Prostate gland (tissue), 2 donors: ENCODE data around the gene ISY1.

Experiments
- CTCF ChIP-seq, 4 experiments: fragments of 200-600 bp in 2 of 4; fragments of 450-650 bp in 2 of 4; sonication (generic) in 2 of 4; IDR thresholded peaks; 1 replicate in 3 of 4; 2 replicates in 1 of 4; pipeline ENCODE4 v1.5.1; 2016 to 2019; ENCODE audit warnings: antibody characterized with exemption in 4 of 4, mild to moderate bottlenecking in 2 of 4, moderate library complexity in 2 of 4
- POLR2A ChIP-seq: fragments of 450-650 bp; IDR thresholded peaks from one replicate; pipeline ENCODE4 v1.6.1; 2016; ENCODE audit warnings: antibody characterized with exemption, mild to moderate bottlenecking
- POLR2AphosphoS5 ChIP-seq: sonication (generic); formaldehyde crosslinking; IDR thresholded peaks from one replicate; pipeline ENCODE4 v1.6.1; 2017; ENCODE audit warnings: antibody characterized with exemption

GRCh38 chr3:129106866-129107565 lies 53.8 kb downstream of the ISY1 start:
- TF ChIP-seq CTCF (IDR thresholded peaks at IDR 0.05), result no peak
- TF ChIP-seq POLR2AphosphoS5, result no peak
- no peak for TF ChIP-seq POLR2A
